Fibroblast of the aortic adventitia (primary cell): ENCODE measurements around the gene GOLIM4. TPM values are rescaled to one million over a fixed set of nuclear protein-coding genes. Genes with fewer than 3 reads are reported as not detected.

ENCODE experiments used
- DNase-seq: peaks from one replicate; pipeline ENCODE4 v3.0.0-alpha.2; 2010; ENCODE audit warnings: low read depth
- H3K4me3 ChIP-seq: 2 replicates; pipeline ENCODE4 v1.5.1; 2011; ENCODE audit warnings: low read depth, mild to moderate bottlenecking, control low read depth, low read length, moderate library complexity
- CTCF ChIP-seq: IDR thresholded peaks from 2 replicates; pipeline ENCODE4 v1.5.1; 2011; ENCODE audit warnings: mild to moderate bottlenecking, low read length, control low read depth, inconsistent platforms; ENCODE audit not compliant: insufficient read depth
- total RNA-seq: library from RNA; depleted of rRNA; stranded (reverse); fragments of >200 nt; gene quantifications from 2 replicates; pipeline ENCODE4 v1.2.3, GENCODE V29; 2012; ENCODE audit warnings: low replicate concordance

The GOLIM4 gene
- total RNA-seq, 1 donor: 50.0 TPM

GRCh38 chr3:168037020-168037419, 58.7 kb downstream of the GOLIM4 start:
- TF ChIP-seq CTCF: no peak
- no peak overlapping the region for H3K4me3 ChIP-seq
- DNase-seq: no peak

GRCh38 chr3:168036619-168037018, 59.1 kb downstream of the GOLIM4 start:
- no peak for TF ChIP-seq CTCF
- no peak for DNase-seq
- H3K4me3 ChIP-seq: no peak overlapping the region

GRCh38 chr3:168034152-168034928, 61.4 kb downstream of the GOLIM4 start:
- peak; percentile 81 for DNase-seq
- no peak overlapping the region for H3K4me3 ChIP-seq
- no peak for TF ChIP-seq CTCF

GRCh38 chr3:168030577-168030976, 65.1 kb downstream of the GOLIM4 start:
- TF ChIP-seq CTCF: no peak
- H3K4me3 ChIP-seq: no peak overlapping the region
- DNase-seq: no peak

- DNase-seq: no peak
- TF ChIP-seq CTCF: no peak
- H3K4me3 ChIP-seq: no peak overlapping the region
These were observed 66.0 kb downstream of the GOLIM4 start for GRCh38 chr3:168029705-168030104.

GRCh38 chr3:168028086-168028485, 67.6 kb downstream of the GOLIM4 start:
- no peak for TF ChIP-seq CTCF
- no peak overlapping the region for H3K4me3 ChIP-seq
- DNase-seq: no peak

GRCh38 chr3:168026764-168027163, 69.0 kb downstream of the GOLIM4 start:
- no peak overlapping the region for H3K4me3 ChIP-seq
- DNase-seq: no peak
- TF ChIP-seq CTCF: no peak
